PC-3 (cell line): ENCODE measurements around the gene KCTD11. TPM values are rescaled to one million over a fixed set of nuclear protein-coding genes. Genes with fewer than 3 reads are reported as not detected.

Source experiments
- ATAC-seq: fragments of 200-7000 bp; cut with Tn5 transposase; 2 replicates; pipeline ENCODE4 v1.9.1; 2020; ENCODE audit warnings: mild to moderate bottlenecking, moderate library complexity
- BruUV-seq: library from RNA; stranded (reverse); fragments of 400-500 nt; replicated peaks from 2 replicates; lab custom pipeline; 2021; lab: Mats Ljungman, UMichigan
- CTCF ChIA-PET: fragments of 300-600 bp; sonication (Branson Sonifier 250); formaldehyde crosslinking; loops from one replicate; lab custom pipeline; 2022; ENCODE audit warnings: antibody characterized with exemption; lab: Charles Lee
- POLR2A ChIA-PET: fragments of 300-600 bp; sonication (Branson Sonifier 250); formaldehyde crosslinking; loops from one replicate; lab custom pipeline; 2022; ENCODE audit warnings: antibody characterized with exemption; ENCODE audit not compliant: unreplicated experiment; lab: Charles Lee
- DNase-seq: peaks from one replicate; pipeline ENCODE4 v3.0.0-alpha.2; 2015
- H2AFZ ChIP-seq: fragments of 300-600 bp; sonication (generic); 2 replicates; pipeline ENCODE4 v1.6.0; 2016; ENCODE audit warnings: antibody characterized with exemption, low read length
- H3F3A ChIP-seq: fragments of 300-600 bp; sonication (generic); one replicate; pipeline ENCODE4 v1.6.0; 2017; ENCODE audit warnings: antibody characterized with exemption, low read length, control low read depth, mild to moderate bottlenecking; ENCODE audit not compliant: unreplicated experiment
- H3K27ac ChIP-seq: fragments of 300-600 bp; sonication (generic); 2 replicates; pipeline ENCODE4 v1.5.1; 2016; ENCODE audit warnings: mild to moderate bottlenecking, low read length
- H3K27me3 ChIP-seq: fragments of 300-600 bp; sonication (generic); 2 replicates; pipeline ENCODE4 v1.6.1; 2016; ENCODE audit warnings: low read length, mixed read lengths
- H3K36me3 ChIP-seq: fragments of 300-600 bp; sonication (generic); 2 replicates; pipeline ENCODE4 v1.6.1; 2016; ENCODE audit warnings: low read depth, mixed run types, low read length, mixed read lengths
- H3K4me1 ChIP-seq: fragments of 300-600 bp; sonication (generic); 2 replicates; pipeline ENCODE4 v1.5.1; 2016; ENCODE audit warnings: low read length; ENCODE audit not compliant: insufficient read depth
- H3K4me2 ChIP-seq: fragments of 300-600 bp; sonication (generic); 2 replicates; pipeline ENCODE4 v1.6.0; 2016; ENCODE audit warnings: low read length
- H3K4me3 ChIP-seq: fragments of 300-600 bp; sonication (generic); 2 replicates; pipeline ENCODE4 v1.5.1; 2016; ENCODE audit warnings: mild to moderate bottlenecking, low read length, mixed read lengths
- H3K79me2 ChIP-seq: fragments of 300-600 bp; sonication (generic); 2 replicates; pipeline ENCODE4 v1.6.1; 2017; ENCODE audit warnings: low read length, mixed read lengths
- H3K9ac ChIP-seq: fragments of 300-600 bp; sonication (generic); 2 replicates; pipeline ENCODE4 v1.6.0; 2016; ENCODE audit warnings: mild to moderate bottlenecking, low read length
- H3K9me2 ChIP-seq: fragments of 300-600 bp; sonication (generic); replicated peaks from 2 replicates; pipeline ENCODE4 v1.6.1; 2016; ENCODE audit warnings: mixed run types, low read length, mixed read lengths
- H3K9me3 ChIP-seq: fragments of 300-600 bp; sonication (generic); 2 replicates; pipeline ENCODE4 v1.6.1; 2016; ENCODE audit warnings: low read length, mixed read lengths
- H4K20me1 ChIP-seq: fragments of 300-600 bp; sonication (generic); 2 replicates; pipeline ENCODE4 v1.6.1; 2016; ENCODE audit warnings: low read length, mixed read lengths
- EZH2 ChIP-seq: fragments of 300-600 bp; sonication (generic); IDR thresholded peaks from one replicate; pipeline ENCODE4 v1.6.1; 2017; ENCODE audit warnings: antibody characterized with exemption, mild to moderate bottlenecking, low read length; ENCODE audit not compliant: unreplicated experiment
- intact Hi-C: fragments of 100-400 bp; cut with micrococcal nuclease; formaldehyde crosslinking; loops from 2 replicates; pipeline ENCODE4 v1.9.0; 2023
- total RNA-seq: library from RNA; depleted of rRNA; stranded (reverse); fragments of >200 nt; gene quantifications from 2 replicates; pipeline ENCODE4 v1.2.3, GENCODE V29; 2014; rRNA removed

The KCTD11 gene
- total RNA-seq, 1 experiment from 2014 or later, result 7.0 TPM

DNA sequence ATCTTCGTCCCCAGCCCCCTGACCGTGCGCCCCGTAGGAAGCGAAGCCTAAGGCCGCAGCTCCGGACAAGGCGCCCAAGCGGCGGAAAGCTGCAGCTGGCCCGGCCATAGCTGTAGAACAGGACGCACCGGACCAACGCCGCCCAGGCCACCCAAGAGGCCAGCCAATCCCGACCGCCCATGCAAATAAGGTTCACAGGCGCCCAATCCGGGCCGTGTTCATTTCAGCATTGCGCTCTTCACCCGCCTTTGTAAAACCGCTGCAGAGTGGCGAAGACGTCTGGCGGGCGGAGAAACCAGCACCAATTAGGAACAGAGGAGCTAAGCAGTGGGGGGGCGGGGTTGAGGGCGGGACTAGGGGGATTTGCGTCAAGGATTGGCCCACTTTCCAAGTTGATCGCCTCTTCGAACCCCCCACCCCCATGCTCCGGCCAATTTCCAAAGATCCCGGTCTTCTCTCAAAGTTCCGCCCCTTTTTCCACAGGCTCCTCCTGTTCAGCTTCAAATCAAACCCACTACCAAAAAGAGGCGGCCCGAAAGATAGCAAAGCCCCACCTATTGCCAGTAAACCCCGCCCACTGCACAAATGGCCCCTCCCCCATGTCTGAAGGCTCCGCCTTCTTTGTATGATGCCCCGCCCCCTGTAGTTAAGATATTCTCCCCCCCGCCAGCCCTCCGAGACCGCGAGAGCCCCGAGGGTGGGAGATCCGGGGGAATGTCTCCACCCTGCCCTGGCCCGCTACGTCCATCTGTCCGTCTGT, 52.2 kb downstream of the KCTD11 start, which contains the start of gene TMEM256:
TMEM256 (minus strand) TSS at position 121 of the 760 bp plus-strand sequence; CDS start at position 108, 13 bp downstream.
- Histone ChIP-seq H3K27ac (0 out of 2 replicates have a peak within 1 kb of the TSS, but pooled peaks have one; percentile 13), H3F3A (no peaks in the 10 kb centered on the region), H3K27me3 (no peaks in the 10 kb centered on the region), H4K20me1 (no peaks in the 10 kb centered on the region), H3K36me3 (no peaks in the 10 kb centered on the region), H3K4me1 (peaks cover 9% of the 10 kb centered on the region), H3K9me2 (no peaks in the 10 kb centered on the region), H3K79me2 (peaks cover 6% of the 10 kb centered on the region; the same call in 1 of the 2 replicates), H2AFZ (peak within 1 kb of the TSS; percentile 80), H3K4me2 (peak within 1 kb of the TSS; percentile 93), H3K9me3 (no peaks in the 10 kb centered on the region), H3K4me3 (peak within 1 kb of the TSS; percentile 85), H3K9ac (peak within 1 kb of the TSS; percentile 73)
- POLR2A ChIA-PET, result interaction anchor here (0.5 to 0.7 kb wide), 5 partner anchors 10 to 1935 kb away, joined by 3 to 5 read pairs (median 3); partner anchors contain the start of genes DHX33 and PLSCR3
- CTCF ChIA-PET, result interaction anchor here (0.8 to 1.2 kb wide), 5 partner anchors 10 to 284 kb away, joined by 3 to 6 read pairs (median 4); partner anchors contain the start of genes ACADVL, DLG4 and PLSCR3
- intact Hi-C loops, result loop anchor here (1.0 kb wide), 2 partner anchors 10 to 31 kb away; partner anchors contain the start of genes PLSCR3 and TMEM102
- DNase-seq (peak; percentile 97), ATAC-seq (peak; percentile 87)
- no TSS peak for BruUV-seq
- TF ChIP-seq EZH2, result no peak

Other genes with a start within 250 kb of the KCTD11 start
- not detected in 2 replicates for gene ASGR2, start 237.3 kb upstream of the KCTD11 start, total RNA-seq
- 0.95 and 2.2 TPM in 2 replicates for gene ASGR1, start 172.8 kb upstream of the KCTD11 start, total RNA-seq
- 6.5 and 12.8 TPM in 2 replicates for gene DLG4, start 132.3 kb upstream of the KCTD11 start, total RNA-seq
- gene ACADVL, start 132.2 kb upstream of the KCTD11 start, total RNA-seq, result 558 and 646 TPM in 2 replicates
- gene DVL2, start 117.6 kb upstream of the KCTD11 start, total RNA-seq, result 36.9 and 65.7 TPM in 2 replicates
- gene PHF23, start 112.7 kb upstream of the KCTD11 start, total RNA-seq, result 20.8 and 32.7 TPM in 2 replicates
- gene GABARAP, start 109.7 kb upstream of the KCTD11 start, total RNA-seq, result 88.2 and 103 TPM in 2 replicates
- 52.4 and 68.5 TPM in 2 replicates for gene CTDNEP1, start 100.4 kb upstream of the KCTD11 start, total RNA-seq
- 60.5 and 67.5 TPM in 2 replicates for gene ELP5, start 99.9 kb upstream of the KCTD11 start, total RNA-seq
- 147 and 180 TPM in 2 replicates for gene CLDN7, start 89.7 kb upstream of the KCTD11 start, total RNA-seq
- gene SLC2A4, start 70.4 kb upstream of the KCTD11 start, total RNA-seq, result 0.29 TPM in 1 of 2 replicates, not detected in the other
- 1.1 and 1.4 TPM in 2 replicates for gene YBX2, start 57.5 kb upstream of the KCTD11 start, total RNA-seq
- 1,140 and 1,203 TPM in 2 replicates for gene EIF5A, start 44.5 kb upstream of the KCTD11 start, total RNA-seq
- gene GPS2, start 36.8 kb upstream of the KCTD11 start, total RNA-seq, result 30.8 and 45.8 TPM in 2 replicates
- gene NEURL4, start 22.8 kb upstream of the KCTD11 start, total RNA-seq, result 21.4 and 27.7 TPM in 2 replicates
- not detected in 2 replicates for gene ACAP1, start 15.6 kb upstream of the KCTD11 start, total RNA-seq
- gene TMEM95, start 3.0 kb downstream of the KCTD11 start, total RNA-seq, result not detected in 2 replicates
- 10.8 and 13.5 TPM in 2 replicates for gene TNK1, start 28.9 kb downstream of the KCTD11 start, total RNA-seq
- 53.8 and 62.7 TPM in 2 replicates for gene PLSCR3, start 42.4 kb downstream of the KCTD11 start, total RNA-seq
- 56.6 and 82.4 TPM in 2 replicates for gene TMEM256, start 51.9 kb downstream of the KCTD11 start, total RNA-seq
- gene NLGN2, start 55.7 kb downstream of the KCTD11 start, total RNA-seq, result 7.4 and 12.7 TPM in 2 replicates
- gene SPEM1, start 68.2 kb downstream of the KCTD11 start, total RNA-seq, result not detected in 2 replicates
- not detected in 2 replicates for gene SPEM2, start 73.5 kb downstream of the KCTD11 start, total RNA-seq
- gene SPEM3, start 76.7 kb downstream of the KCTD11 start, total RNA-seq, result not detected in 2 replicates
- 14.0 and 17.9 TPM in 2 replicates for gene TMEM102, start 83.3 kb downstream of the KCTD11 start, total RNA-seq
- gene FGF11, start 87.3 kb downstream of the KCTD11 start, total RNA-seq, result 0.69 and 1.0 TPM in 2 replicates
- 2.1 and 2.9 TPM in 2 replicates for gene CHRNB1, start 92.9 kb downstream of the KCTD11 start, total RNA-seq
- gene ZBTB4, start 127.5 kb downstream of the KCTD11 start, total RNA-seq, result 14.7 and 18.4 TPM in 2 replicates
- not detected in 2 replicates for gene SLC35G6, start 129.3 kb downstream of the KCTD11 start, total RNA-seq
- 47.1 and 95.7 TPM in 2 replicates for gene POLR2A, start 132.2 kb downstream of the KCTD11 start, total RNA-seq
- 15.2 and 24.2 TPM in 2 replicates for gene TNFSF12, start 196.9 kb downstream of the KCTD11 start, total RNA-seq
- gene TNFSF13, start 206.6 kb downstream of the KCTD11 start, total RNA-seq, result 3.6 and 5.2 TPM in 2 replicates
- gene SENP3, start 209.8 kb downstream of the KCTD11 start, total RNA-seq, result 82.8 and 88.7 TPM in 2 replicates
- gene CD68, start 227.5 kb downstream of the KCTD11 start, total RNA-seq, result 30.2 and 32.4 TPM in 2 replicates
- gene MPDU1, start 231.7 kb downstream of the KCTD11 start, total RNA-seq, result 71.0 and 94.1 TPM in 2 replicates
- gene SOX15, start 237.9 kb downstream of the KCTD11 start, total RNA-seq, result 6.3 and 7.0 TPM in 2 replicates